Measurements from ENCODE around the gene MTERF4.

Gene MTERF4

GRCh38 chr2:241087420-241088268, 14.4 kb downstream of the MTERF4 start:
- no peak for DNase-seq

GRCh38 chr2:241084856-241085444, 17.1 kb downstream of the MTERF4 start:
- DNase-seq = no peak

- no peak for DNase-seq
These were observed 19.0 kb downstream of the MTERF4 start for GRCh38 chr2:241083091-241083415.

GRCh38 chr2:241082341-241083090, 19.6 kb downstream of the MTERF4 start:
- DNase-seq = no peak

- DNase-seq = no peak
These were observed 20.3 kb downstream of the MTERF4 start for GRCh38 chr2:241081643-241082340.

GRCh38 chr2:241081190-241081642, 20.9 kb downstream of the MTERF4 start:
- DNase-seq = no peak

GRCh38 chr2:241080405-241081189, 21.5 kb downstream of the MTERF4 start:
- no peak for DNase-seq

GRCh38 chr2:241074901-241075540, 27.1 kb downstream of the MTERF4 start:
- no peak for DNase-seq

- DNase-seq = no peak
These were observed 27.8 kb downstream of the MTERF4 start for GRCh38 chr2:241074065-241074818.

GRCh38 chr2:241073166-241074064, 28.7 kb downstream of the MTERF4 start:
- no peak for DNase-seq

- no peak for DNase-seq
These were observed 29.4 kb downstream of the MTERF4 start for GRCh38 chr2:241072553-241073165.

- no peak for DNase-seq
These were observed 29.9 kb downstream of the MTERF4 start for GRCh38 chr2:241072151-241072550.

- DNase-seq = no peak
These were observed 30.4 kb downstream of the MTERF4 start for GRCh38 chr2:241071677-241072111.

- no peak for DNase-seq
These were observed 31.0 kb downstream of the MTERF4 start for GRCh38 chr2:241070811-241071676.

- no peak for DNase-seq
These were observed 31.7 kb downstream of the MTERF4 start for GRCh38 chr2:241070361-241070760.

GRCh38 chr2:241069821-241070281, 32.2 kb downstream of the MTERF4 start:
- DNase-seq = no peak

GRCh38 chr2:241068942-241069810, 32.9 kb downstream of the MTERF4 start:
- no peak for DNase-seq
